Measurements from ENCODE around the gene HIPK2. TPM values are rescaled to one million over a fixed set of nuclear protein-coding genes. Genes with fewer than 3 reads are reported as not detected.

Gene HIPK2
- total and polyA plus RNA-seq, 10 of the 15 experiments (the other 5 are each of a cell fraction or from before 2014, with no cell fraction given): 1.7 to 39.0 (median 9.4) TPM

DNA sequence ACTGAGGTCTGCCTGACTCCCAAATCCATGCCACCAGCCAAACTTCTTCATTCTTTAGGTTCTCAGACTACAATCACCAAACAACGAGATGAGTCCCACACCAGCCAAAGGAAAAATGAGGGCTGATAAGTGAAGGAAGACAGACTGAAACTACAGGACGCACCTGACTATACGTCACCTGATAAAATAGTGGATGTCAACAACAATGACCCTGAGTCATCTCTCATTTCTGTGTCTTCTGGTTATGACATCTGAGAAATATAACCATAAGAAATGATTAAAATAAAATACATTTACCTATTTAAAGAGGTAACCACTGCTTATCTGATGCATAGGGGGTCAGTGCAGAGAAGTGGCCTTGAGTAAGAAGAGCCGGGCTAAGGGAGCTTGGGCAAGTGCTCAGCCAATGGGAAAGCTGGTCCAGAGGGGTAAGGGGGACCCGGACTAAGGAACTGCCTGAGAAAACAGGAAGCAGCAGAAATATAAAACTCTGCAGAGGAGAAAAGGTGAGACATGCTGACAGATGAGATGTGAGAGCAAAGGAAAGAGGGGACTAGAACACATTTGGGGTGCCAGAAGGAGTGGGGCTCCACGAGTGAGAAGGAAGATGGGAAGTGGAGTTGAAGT, 51.8 kb downstream of the HIPK2 start:
- FAIRE-seq (no peak), ATAC-seq (peak; percentile 52), DNase-seq (ENCODE audit: low read depth, low spot score) (no peak)
- peaks cover 25% of the 10 kb centered on the region for H3K4me1 ChIP-seq (ENCODE audit: control insufficient read depth, insufficient read depth, low read length)
- 0 out of 2 replicates have a peak, but pooled peaks have one; percentile 39 for TF ChIP-seq EED (IDR thresholded peaks at IDR 0.05; ENCODE audit: low read depth)
- TF ChIP-seq SREBF2 (IDR thresholded peaks at IDR 0.05; ENCODE audit: low read length): no peak
- peak; percentile 31; the same call in 1 of the 2 replicates for TF ChIP-seq CREM (IDR thresholded peaks at IDR 0.05; ENCODE audit: low read depth)
- TF ChIP-seq EP300 (IDR thresholded peaks at IDR 0.05; ENCODE audit: borderline replicate concordance in 1 of 2, control insufficient read depth in 1 of 2, low read depth in 2 of 2, low read length in 2 of 2): 0 out of 4 replicates have a peak, but pooled peaks of 1 of the 2 experiments have one; percentile 19
- 0 out of 2 replicates have a peak, but pooled peaks have one; percentile 7 for TF ChIP-seq SPI1 (IDR thresholded peaks at IDR 0.05; ENCODE audit: borderline replicate concordance, insufficient read depth, low read depth, low read length)
- TF ChIP-seq WRNIP1 (IDR thresholded peaks at IDR 0.05; ENCODE audit: borderline replicate concordance, low read depth, low read length): no peak
- no peak for TF ChIP-seq FOS (IDR thresholded peaks at IDR 0.05; ENCODE audit: borderline replicate concordance, extremely low read depth, insufficient read length)
- 0 out of 2 replicates have a peak, but pooled peaks have one; percentile 28 for TF ChIP-seq NFIC (IDR thresholded peaks at IDR 0.05; ENCODE audit: low read depth, low read length)
- TF ChIP-seq SUPT20H (IDR thresholded peaks at IDR 0.05; ENCODE audit: borderline replicate concordance, control insufficient read depth, low read depth, low read length): no peak
- TF ChIP-seq IRF3 (IDR thresholded peaks at IDR 0.05): no peak
- TF ChIP-seq CREB1 (IDR thresholded peaks at IDR 0.05; ENCODE audit: low read depth): peak; percentile 31; the same call in 1 of the 2 replicates
- 0 out of 2 replicates have a peak, but pooled peaks have one; percentile 12 for TF ChIP-seq FOXM1 (IDR thresholded peaks at IDR 0.05; ENCODE audit: low read depth, low read length)
- no peak for TF ChIP-seq TAF1 (IDR thresholded peaks at IDR 0.05; ENCODE audit: borderline replicate concordance, low read depth, low read length)
- peak; percentile 56; the same call in 1 of the 2 replicates for TF ChIP-seq NBN (IDR thresholded peaks at IDR 0.05)
- no peak for TF ChIP-seq SRF (IDR thresholded peaks at IDR 0.05; ENCODE audit: low read depth in 2 of 2, low read length in 2 of 2)
- H3K9ac ChIP-seq (ENCODE audit: control insufficient read depth, insufficient read depth, low read length): no peak overlapping the region
- POLR2A ChIA-PET: no interaction called here
- H3K9me3 ChIP-seq (replicated peaks; ENCODE audit: control insufficient read depth, insufficient read depth, low read length): no peaks in the 10 kb centered on the region
- peak overlapping the region; percentile 39 for H3K27ac ChIP-seq (ENCODE audit: control insufficient read depth, insufficient read depth)
- no peak overlapping the region for H3K4me3 ChIP-seq
- H3K79me2 ChIP-seq (ENCODE audit: control insufficient read depth, insufficient read depth, low read length): peaks cover 2% of the 10 kb centered on the region
- H4K20me1 ChIP-seq (ENCODE audit: control insufficient read depth, insufficient read depth): no peaks in the 10 kb centered on the region
- CTCF ChIA-PET: interaction anchor here (1.1 to 3.8 kb wide), 4 partner anchors 8 to 79 kb away, joined by 3 to 17 read pairs (median 6); no protein-coding TSS in a partner anchor
- 7% methylated on average over 6 of the region's 6 CpGs for WGBS (ENCODE audit: insufficient coverage, insufficient replicate concordance, low lambda C conversion rate, missing lambda C conversion rate)
- no peaks in the 10 kb centered on the region for H3K27me3 ChIP-seq (replicated peaks in 1 of 2; ENCODE audit: control insufficient read depth in 2 of 2, insufficient read depth in 2 of 2, low read length in 1 of 2)
- no peak overlapping the region for H2AFZ ChIP-seq (ENCODE audit: control insufficient read depth, low read depth, low read length)
- no peaks in the 10 kb centered on the region; a peak in 2 of 4 replicates for H3K36me3 ChIP-seq (ENCODE audit: control insufficient read depth in 2 of 2, insufficient read depth in 2 of 2, low read length in 1 of 2)
- intact Hi-C loops (cut with micrococcal nuclease; ENCODE audit: unreplicated experiment) (loop anchor here (1.0 kb wide), 1 partner anchor 23 kb away; no protein-coding TSS in a partner anchor), in situ Hi-C loops (cut with MboI) (no loop called here)
- RAD21 ChIA-PET (ENCODE audit: unreplicated experiment): interaction anchor here (0.8 to 2.9 kb wide), 8 partner anchors 13 to 191 kb away, joined by 3 to 14 read pairs (median 4); no protein-coding TSS in a partner anchor
- SMC1A ChIA-PET (ENCODE audit: uncharacterized antibody, unreplicated experiment): interaction anchor here (0.7 to 5.1 kb wide), 8 partner anchors 11 to 79 kb away, joined by 3 to 24 read pairs (median 5); no protein-coding TSS in a partner anchor
- BruUV-seq (replicated peaks): no TSS peak
- H3K4me2 ChIP-seq (ENCODE audit: control insufficient read depth, insufficient read depth): peak overlapping the region; percentile 27; the same call in 1 of the 2 replicates

Measured in GM12878 (cell line).